Sigmoid colon (tissue), 4 donors: Measurements from ENCODE around the gene WDR4.

Experiments used
- POLR2A ChIP-seq, 2 donors: fragments of 450-650 bp; IDR thresholded peaks; one replicate each; pipeline ENCODE4 v1.6.1; 2016; ENCODE audit warnings: antibody characterized with exemption in 2 of 2, mild to moderate bottlenecking in 2 of 2, moderate library complexity in 2 of 2
- POLR2AphosphoS5 ChIP-seq, 4 donors: sonication (generic); formaldehyde crosslinking; IDR thresholded peaks; one replicate each; pipeline ENCODE4 v1.6.1; 2017; ENCODE audit warnings: antibody characterized with exemption in 4 of 4
- TF ChIP-seq, protein P1 (sequence below), 4 experiments: fragments of 450-650 bp in 3 of 4; fragments of 200-600 bp in 1 of 4; IDR thresholded peaks; one replicate each; pipeline ENCODE4 v1.5.1; 2016 to 2019; ENCODE audit warnings: antibody characterized with exemption in 4 of 4, mild to moderate bottlenecking in 3 of 4, moderate library complexity in 2 of 4

DNA sequence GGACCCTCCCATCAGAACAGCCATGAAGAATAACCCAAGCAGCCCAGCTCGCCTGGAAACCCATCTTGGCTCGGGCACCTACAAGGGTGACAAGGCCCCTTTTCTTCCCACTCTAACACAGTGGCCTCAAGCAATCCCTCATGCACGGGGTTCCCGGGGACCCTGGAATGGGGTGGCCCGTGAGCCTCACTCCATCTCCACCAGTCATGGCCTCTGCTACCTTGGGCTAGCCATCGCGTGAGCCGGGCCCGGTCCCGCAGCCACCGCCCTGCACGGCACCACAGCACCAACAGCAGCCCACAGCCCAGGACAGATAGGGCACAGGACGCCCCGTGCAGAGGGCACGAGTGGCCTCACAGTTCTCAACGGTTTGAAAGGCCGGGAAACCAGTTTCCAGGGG, 19.0 kb downstream of the WDR4 start:
- TF ChIP-seq, protein P1, sequence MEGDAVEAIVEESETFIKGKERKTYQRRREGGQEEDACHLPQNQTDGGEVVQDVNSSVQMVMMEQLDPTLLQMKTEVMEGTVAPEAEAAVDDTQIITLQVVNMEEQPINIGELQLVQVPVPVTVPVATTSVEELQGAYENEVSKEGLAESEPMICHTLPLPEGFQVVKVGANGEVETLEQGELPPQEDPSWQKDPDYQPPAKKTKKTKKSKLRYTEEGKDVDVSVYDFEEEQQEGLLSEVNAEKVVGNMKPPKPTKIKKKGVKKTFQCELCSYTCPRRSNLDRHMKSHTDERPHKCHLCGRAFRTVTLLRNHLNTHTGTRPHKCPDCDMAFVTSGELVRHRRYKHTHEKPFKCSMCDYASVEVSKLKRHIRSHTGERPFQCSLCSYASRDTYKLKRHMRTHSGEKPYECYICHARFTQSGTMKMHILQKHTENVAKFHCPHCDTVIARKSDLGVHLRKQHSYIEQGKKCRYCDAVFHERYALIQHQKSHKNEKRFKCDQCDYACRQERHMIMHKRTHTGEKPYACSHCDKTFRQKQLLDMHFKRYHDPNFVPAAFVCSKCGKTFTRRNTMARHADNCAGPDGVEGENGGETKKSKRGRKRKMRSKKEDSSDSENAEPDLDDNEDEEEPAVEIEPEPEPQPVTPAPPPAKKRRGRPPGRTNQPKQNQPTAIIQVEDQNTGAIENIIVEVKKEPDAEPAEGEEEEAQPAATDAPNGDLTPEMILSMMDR (IDR thresholded peaks at IDR 0.05): no peak
- TF ChIP-seq POLR2A (IDR thresholded peaks at IDR 0.05) (no peak), POLR2AphosphoS5 (IDR thresholded peaks at IDR 0.05) (no peak)
